ENCODE data around the gene SLC27A2.
"Not testable (repeated sequence)": the region's sequence is repeated elsewhere in the genome, so short reads cannot be mapped to it uniquely, and the experiment has no call there.

The SLC27A2 gene

GRCh38 chr15:50181969-50182218 is at the start of gene SLC27A2:
Gene SLC27A2, plus strand, starts transcription at chr15:50182196. Its CDS starts 232 bp downstream, at chr15:50182428.
- DNase-seq (ENCODE audit: low read depth), result no peak

- not testable (repeated sequence) for DNase-seq (ENCODE audit: low read depth)
Observed at GRCh38 chr15:50132251-50132984, 49.6 kb upstream of the SLC27A2 start.

- no peak for DNase-seq (ENCODE audit: low read depth)
Observed at GRCh38 chr15:50134524-50135024, 47.4 kb upstream of the SLC27A2 start.

GRCh38 chr15:50135031-50135551 is 46.9 kb upstream of the SLC27A2 start:
- DNase-seq (ENCODE audit: low read depth), result peak; percentile 19

GRCh38 chr15:50137330-50137761 is 44.6 kb upstream of the SLC27A2 start:
- peak; percentile 46 for DNase-seq (ENCODE audit: low read depth)

- DNase-seq (ENCODE audit: low read depth), result no peak
Observed at GRCh38 chr15:50137893-50138292, 44.1 kb upstream of the SLC27A2 start.

GRCh38 chr15:50138391-50138790 is 43.6 kb upstream of the SLC27A2 start:
- DNase-seq (ENCODE audit: low read depth), result no peak

- no peak for DNase-seq (ENCODE audit: low read depth)
Observed at GRCh38 chr15:50140098-50140497, 41.9 kb upstream of the SLC27A2 start.

- DNase-seq (ENCODE audit: low read depth), result no peak
Observed at GRCh38 chr15:50140983-50141382, 41.0 kb upstream of the SLC27A2 start.

- no peak for DNase-seq (ENCODE audit: low read depth)
Observed at GRCh38 chr15:50141856-50142255, 40.1 kb upstream of the SLC27A2 start.

- no peak for DNase-seq (ENCODE audit: low read depth)
Observed at GRCh38 chr15:50143255-50143860, 38.6 kb upstream of the SLC27A2 start.

- no peak for DNase-seq (ENCODE audit: low read depth)
Observed at GRCh38 chr15:50144341-50145120, 37.5 kb upstream of the SLC27A2 start.

- DNase-seq (ENCODE audit: low read depth), result no peak
Observed at GRCh38 chr15:50145451-50145872, 36.5 kb upstream of the SLC27A2 start.

- no peak for DNase-seq (ENCODE audit: low read depth)
Observed at GRCh38 chr15:50146632-50147031, 35.4 kb upstream of the SLC27A2 start.

GRCh38 chr15:50148362-50148963 is 33.5 kb upstream of the SLC27A2 start:
- no peak for DNase-seq (ENCODE audit: low read depth)

- DNase-seq (ENCODE audit: low read depth), result no peak
Observed at GRCh38 chr15:50149090-50149489, 32.9 kb upstream of the SLC27A2 start.

- no peak for DNase-seq (ENCODE audit: low read depth)
Observed at GRCh38 chr15:50150349-50150748, 31.6 kb upstream of the SLC27A2 start.

GRCh38 chr15:50150851-50151250 is 31.1 kb upstream of the SLC27A2 start:
- DNase-seq (ENCODE audit: low read depth), result no peak

- no peak for DNase-seq (ENCODE audit: low read depth)
Observed at GRCh38 chr15:50151476-50151875, 30.5 kb upstream of the SLC27A2 start.

- not testable (repeated sequence) for DNase-seq (ENCODE audit: low read depth)
Observed at GRCh38 chr15:50158236-50158635, 23.8 kb upstream of the SLC27A2 start.

- no peak for DNase-seq (ENCODE audit: low read depth)
Observed at GRCh38 chr15:50162969-50163718, 18.9 kb upstream of the SLC27A2 start.

Measured in activated T-cell treated with anti-CD3 and anti-CD28 coated beads for 48 hours (primary cell).